Stimulated activated CD4-positive, alpha-beta T cell treated with anti-CD3 and anti-CD28 coated beads, Interleukin-2, amount 100 ng/mL, for 24 hours (primary cell): ENCODE results near the gene RFT1.

Experiments
- DNase-seq, 2 donors: peaks; one replicate each; pipeline ENCODE4 v3.0.0-alpha.2; 2020

RFT1 gene, protein sequence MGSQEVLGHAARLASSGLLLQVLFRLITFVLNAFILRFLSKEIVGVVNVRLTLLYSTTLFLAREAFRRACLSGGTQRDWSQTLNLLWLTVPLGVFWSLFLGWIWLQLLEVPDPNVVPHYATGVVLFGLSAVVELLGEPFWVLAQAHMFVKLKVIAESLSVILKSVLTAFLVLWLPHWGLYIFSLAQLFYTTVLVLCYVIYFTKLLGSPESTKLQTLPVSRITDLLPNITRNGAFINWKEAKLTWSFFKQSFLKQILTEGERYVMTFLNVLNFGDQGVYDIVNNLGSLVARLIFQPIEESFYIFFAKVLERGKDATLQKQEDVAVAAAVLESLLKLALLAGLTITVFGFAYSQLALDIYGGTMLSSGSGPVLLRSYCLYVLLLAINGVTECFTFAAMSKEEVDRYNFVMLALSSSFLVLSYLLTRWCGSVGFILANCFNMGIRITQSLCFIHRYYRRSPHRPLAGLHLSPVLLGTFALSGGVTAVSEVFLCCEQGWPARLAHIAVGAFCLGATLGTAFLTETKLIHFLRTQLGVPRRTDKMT

DNA sequence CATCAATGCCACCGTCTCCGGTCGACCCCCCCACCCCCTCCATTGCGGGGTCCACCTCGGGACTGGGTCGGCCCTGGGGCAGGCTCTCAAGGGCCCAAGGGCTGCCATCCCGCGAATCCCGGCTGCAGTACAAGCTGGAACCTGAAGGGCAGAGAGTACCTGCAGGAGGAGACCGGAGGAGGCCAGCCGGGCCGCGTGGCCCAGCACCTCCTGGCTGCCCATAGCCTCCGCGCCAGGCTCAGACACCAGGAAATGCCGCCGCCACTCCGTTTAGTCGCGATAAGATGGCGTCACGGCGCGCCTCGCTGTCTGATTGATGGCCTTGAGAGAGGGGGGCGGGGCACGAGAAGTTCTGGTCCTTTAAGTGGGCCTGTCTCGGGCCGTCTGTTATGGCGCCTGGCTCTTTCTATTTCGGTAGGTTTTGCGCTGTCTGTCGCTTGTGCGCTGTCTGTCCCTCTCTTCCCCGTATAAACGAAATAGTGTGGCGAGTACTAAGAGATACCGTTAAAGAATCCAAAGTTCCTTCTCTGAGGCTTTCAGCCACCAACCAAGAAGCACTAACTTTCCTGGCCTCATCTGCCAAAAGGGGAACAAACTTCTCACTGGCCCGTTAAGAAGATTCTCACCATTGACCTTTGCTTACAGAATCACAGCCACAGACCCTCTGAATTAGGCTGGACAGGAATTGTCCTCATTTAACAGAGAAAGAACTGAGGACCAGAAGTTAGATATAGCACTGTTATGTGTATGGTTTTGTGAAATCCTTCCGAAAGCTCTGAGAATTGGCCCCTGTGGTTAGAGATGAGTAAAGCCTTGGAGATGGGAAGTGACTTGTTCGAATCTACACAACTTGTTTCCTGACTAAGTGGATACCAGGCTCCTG lies at the start of gene RFT1:
Gene RFT1 (minus strand): TSS at position 257 of the 883 bp plus-strand sequence. CDS start 35 bp downstream, at position 222.
- DNase-seq: peak; percentile 98 to 99

DNA sequence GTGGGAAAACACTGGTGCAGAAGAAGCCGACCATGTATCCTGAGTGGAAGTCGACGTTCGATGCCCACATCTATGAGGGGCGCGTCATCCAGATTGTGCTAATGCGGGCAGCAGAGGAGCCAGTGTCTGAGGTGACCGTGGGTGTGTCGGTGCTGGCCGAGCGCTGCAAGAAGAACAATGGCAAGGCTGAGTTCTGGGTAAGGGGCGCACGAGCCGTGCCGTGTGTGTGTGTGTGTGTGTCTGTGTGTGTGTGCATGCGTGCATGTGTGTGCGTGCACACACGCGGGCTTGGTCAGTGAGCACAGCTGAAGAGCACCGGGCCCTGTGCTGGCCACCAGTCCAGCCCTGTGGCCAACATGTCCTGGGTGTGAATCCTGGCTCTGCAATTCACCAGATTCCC lies 49.3 kb upstream of the RFT1 start:
- DNase-seq: no peak

DNA sequence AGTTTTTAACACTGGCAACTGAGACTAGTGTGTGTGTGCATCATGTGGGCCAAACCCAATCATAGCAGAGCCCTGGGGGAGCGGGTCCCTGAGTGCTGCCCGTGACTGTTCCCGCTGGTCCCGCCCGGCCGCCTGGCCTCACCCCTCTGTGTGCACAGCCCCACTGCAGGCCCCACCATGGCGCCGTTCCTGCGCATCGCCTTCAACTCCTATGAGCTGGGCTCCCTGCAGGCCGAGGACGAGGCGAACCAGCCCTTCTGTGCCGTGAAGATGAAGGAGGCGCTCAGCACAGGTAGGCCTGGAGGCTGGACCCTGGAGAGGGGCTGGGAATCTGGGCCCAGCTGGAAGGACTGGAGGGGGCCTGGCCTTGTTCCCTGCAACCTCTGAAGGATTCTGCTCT lies 48.0 kb upstream of the RFT1 start:
- no peak for DNase-seq

DNA sequence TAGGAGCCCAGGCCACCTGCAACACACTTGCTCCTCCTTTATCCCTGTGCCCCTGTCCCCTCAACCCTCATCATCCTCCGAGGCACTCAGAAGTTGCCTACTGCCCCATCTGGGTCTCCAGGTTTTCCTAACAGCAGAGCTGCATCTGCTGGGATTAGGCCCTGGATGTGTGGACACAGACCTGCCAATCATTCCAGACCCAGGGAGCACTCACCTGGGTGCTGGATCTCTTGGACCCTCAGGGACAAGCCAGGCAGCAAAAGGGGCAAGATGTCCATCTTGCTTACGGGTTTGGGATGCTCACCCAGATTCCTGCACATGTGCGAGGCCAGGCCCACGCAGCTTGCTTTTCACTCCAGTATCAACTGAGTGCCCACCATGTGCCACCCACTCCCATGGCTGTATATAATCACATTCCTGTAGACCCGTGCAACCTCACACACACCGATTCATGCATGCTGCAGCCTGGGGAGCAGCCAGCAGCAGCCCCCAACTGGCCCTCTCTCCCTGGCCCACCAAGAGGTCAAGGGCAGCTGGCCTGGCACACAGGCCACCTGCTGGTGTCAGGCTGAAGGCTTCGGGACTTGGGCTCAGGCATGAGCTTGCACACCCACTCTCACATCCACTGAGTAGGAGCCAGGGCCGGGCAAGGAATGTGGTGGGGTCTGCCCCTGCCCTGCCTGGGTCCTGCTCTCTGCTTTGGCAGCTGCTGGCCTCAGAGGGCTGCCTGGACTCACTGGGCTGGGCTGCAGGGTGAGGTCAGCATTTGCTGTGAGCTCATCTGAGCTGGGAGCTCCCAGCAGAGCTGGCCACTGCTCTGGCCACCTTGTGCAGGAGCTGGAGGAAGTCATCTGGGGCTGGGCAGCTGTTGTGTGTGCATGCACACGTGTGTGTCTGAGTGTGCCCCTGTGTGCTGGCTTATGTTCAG lies 45.6 kb upstream of the RFT1 start:
- DNase-seq: no peak

DNA sequence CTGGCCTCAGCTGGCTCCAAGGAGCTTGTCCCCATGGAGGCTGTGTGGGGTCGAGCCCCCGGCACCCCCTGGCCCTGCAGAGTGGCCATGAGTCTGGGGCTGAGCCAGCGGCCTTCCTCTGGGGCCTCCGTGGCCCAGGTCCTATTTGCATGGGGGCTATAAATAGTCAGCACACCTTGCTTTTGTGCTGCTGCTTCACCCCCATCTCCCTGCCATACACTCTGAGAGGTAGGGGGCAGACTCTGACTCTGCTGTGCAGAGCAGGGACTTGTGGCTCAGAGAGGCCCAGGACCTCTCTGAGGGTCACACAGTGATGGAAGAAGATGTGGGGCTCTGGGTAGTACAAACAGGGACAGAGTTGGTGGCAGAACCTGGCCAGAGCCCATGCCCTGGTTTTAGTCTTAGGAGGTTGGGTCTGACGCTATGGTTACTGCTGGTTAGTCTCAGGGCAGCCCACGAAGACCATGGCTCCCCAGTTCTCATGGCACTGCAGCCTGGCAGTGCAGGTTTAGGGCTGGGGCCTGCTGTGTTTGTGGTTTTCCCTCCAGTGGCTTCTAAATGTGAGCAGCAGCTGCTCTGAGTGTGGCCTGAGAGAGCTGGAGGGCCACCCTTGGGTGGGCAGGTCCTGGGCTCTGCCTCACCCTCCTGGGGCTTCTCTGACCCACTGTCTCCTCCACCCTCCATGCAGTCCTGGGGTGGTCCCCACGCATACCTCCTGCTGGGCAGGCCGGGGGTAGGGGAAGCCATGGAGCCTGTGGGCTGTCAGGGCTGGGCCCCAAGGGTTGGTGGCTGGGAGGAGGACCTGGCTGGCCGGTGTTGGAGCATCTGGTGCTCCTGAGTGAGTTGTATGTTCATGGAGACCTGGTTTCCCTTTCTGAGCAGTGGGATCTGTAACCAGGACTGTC lies 44.4 kb upstream of the RFT1 start:
- no peak for DNase-seq

DNA sequence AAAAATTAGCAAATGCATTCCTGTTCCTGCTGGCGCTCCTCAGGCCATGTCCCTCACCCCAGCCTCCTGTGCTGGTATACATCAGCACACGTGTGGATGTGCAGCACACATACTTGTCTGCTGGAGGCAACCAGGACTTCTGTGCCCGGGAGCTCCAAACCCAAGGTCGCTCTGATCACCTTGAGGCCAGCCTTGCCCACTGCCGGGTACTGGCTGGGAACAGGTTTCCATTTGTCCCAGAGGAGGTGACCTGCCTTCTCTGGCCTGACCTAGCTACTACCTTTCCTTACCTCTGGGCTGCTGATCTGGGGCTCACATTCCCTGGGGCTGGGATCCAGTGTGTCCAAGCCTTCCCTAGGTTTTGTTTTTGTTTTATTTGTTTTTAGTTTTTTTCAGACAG lies 42.9 kb upstream of the RFT1 start:
- DNase-seq: no peak

DNA sequence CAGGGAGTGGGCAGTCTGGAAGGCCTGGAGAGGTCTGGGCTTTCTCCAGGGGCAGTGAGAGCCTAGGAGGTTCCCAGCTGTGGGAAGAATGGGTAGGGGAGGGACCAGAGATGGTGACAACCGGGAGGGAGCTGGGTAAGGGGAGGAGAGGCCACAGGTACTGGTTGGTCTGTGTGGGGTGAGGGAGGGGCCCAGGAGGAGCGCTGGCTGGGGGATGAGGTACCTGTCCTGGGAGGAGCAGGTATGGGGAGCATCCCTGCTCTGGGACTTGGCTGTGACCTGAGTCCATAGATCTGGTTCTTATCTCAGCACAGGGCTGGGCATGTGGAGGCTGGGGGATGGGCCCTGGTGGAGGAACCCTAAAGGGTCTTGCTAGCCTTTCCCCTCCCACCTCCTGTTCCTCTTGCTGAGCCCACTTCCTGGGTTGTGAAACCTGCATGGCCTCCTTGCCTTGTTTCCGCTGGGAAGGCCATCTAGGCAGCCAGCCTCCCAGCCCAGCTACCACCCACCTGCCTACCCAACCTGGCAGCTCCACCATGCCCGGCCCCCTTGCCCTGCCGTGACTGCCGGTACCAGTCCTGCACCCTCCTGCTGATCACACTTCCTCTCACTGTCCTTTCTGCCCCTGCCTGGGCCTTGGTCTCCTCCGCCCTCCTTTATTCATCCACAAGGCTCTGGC lies 41.7 kb upstream of the RFT1 start:
- no peak for DNase-seq

DNA sequence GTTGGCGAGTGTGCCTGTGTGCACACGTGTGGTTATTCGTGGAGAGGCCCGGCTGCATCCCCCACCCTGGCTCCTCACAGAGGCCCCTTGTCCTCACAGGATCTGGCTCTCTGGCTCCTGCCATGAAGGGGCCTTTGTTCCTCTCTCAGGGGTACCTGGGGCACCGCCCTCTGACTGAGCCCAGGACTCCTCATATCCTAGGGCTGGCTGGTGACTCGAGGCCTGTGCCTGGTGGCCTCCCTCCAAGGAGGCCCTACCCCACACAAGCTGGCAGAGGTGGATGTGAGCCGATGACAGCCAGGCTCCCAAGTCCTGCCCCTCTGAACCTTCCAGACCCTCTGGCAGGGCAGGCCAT lies 40.8 kb upstream of the RFT1 start:
- no peak for DNase-seq

DNA sequence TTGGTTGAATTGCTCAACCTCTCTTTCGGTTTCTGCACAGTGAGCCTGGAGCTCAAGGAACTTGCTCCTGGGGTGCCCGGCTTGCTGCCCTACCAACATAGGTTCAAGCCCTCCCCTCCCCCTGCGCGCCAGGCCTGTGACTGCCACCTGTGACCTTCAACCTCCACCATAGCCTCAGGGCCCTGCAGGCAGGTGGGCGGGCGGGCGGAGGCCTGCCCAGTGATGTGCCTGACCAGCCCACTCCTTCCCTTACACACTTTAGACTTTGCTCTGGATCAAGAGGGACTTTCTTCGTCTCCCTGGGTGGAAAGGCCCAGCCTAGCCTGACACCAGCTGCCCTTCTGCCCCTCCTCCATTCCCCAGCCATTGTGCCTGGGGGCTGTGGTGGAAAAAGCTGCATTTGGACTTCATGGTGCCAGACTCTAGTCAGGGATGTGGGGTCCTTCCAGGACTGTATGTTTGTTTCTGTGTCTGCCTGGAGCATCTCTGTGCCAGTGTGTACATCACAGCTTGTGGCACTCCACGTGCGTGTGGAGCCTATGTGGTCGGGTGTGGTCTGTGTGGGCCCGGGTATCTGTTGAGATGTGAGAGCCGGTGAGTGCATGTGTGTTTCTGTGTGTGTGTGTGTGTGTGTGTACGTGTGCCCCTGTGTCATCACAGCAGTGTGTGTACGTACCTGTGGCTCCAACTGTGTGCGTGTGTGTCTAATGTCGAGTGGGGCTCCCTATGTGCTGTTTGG lies 40.3 kb upstream of the RFT1 start:
- peak in 1 of 2 donors; percentile 22 for DNase-seq

DNA sequence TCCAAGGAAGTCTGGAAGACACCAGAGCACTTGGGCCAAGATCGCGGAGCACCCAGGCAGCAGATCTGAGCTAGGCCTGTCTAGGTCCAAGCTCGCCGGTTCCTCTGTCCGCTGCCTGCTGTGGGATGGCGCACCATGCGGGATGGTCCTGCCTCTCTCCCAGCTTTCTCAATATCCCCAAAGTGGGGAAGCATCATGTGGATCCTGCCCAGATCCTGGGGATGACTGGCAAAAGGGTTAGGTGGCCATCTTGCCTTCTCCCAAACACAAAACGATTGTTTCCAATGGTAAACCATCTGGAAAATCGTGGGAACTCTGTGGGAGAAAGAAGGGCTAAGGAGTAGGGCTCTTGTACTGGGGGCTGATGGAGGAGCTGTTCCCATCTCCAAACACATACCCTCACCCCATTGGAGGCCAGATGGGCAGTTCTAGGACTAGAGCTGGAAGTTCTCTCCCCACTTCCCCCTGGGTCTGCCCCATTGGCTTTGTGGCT lies 39.6 kb upstream of the RFT1 start:
- DNase-seq: no peak

DNA sequence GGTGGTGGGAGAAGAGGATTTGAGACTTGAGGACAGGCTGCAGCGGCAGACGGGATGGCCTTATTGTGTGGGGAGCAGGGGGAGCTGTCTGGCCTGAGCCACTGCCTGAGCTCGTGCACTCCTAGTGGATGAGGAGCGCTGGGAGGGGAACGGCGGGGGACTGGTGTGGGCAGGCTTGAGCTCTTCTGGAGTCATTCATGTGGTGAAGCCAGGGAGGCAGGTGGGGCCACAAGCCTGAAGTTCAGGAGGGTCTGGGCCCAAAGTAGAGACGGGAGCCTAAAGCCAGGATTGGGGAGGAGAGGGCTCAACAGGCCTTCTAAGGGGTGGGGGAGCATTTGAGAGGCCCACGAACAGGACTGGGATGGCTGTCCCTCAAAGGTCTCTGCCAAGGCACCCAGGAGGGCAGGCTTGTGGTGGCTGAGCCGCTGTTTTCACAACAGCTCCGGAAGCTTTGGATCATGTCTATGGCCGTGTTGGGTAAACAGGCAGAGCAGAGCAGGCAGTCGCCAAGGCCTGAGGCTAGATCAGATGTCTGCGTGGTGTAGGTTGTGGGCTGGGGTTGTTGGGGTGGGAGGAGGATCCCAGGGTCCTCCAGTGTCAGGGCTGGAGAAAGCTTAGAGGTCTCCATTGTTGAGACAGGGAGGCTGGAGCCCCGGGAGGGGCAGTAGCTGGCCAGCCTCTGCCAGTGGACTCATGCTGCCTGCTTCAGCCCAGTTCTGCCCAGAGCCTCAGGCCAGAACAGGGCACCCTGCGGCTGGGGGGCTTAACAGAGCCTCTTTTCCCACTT lies 39.0 kb upstream of the RFT1 start:
- no peak for DNase-seq

DNA sequence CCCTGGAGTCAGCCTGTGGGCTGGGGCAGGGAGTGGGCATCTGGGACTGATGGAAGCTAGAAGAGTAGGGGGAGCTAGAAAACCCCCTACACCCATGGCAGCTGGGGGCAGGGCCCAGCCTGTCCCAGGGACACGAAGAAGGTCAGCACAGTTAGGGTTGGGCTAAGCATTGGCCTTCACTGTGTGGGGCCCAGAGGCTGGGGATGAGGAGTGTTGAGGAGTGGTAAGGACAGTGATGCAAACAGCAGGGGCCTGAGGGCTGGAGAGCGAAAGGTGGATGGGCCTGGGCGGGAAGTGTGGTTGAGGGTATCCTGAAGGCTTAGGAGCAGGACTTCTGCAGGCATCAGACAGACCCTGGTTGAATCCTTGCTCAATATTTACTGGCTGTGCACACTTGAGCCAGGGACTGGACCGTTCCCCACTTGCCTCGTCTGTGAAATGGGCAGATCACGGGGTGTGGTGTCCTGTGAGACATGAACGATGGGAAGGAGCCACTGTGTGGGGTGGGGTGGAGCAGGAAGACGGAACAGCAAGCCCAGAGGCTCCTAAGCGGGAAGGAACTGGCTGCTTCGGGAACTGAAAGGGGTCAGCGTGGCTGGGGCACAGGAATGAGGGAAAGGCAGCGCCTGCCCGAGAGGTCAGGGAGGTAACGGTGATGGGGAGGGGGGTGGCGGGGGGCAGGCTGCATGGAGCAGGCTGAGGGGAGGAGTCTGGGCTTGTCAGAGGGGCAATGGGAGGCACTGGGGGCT lies 38.1 kb upstream of the RFT1 start:
- no peak for DNase-seq

DNA sequence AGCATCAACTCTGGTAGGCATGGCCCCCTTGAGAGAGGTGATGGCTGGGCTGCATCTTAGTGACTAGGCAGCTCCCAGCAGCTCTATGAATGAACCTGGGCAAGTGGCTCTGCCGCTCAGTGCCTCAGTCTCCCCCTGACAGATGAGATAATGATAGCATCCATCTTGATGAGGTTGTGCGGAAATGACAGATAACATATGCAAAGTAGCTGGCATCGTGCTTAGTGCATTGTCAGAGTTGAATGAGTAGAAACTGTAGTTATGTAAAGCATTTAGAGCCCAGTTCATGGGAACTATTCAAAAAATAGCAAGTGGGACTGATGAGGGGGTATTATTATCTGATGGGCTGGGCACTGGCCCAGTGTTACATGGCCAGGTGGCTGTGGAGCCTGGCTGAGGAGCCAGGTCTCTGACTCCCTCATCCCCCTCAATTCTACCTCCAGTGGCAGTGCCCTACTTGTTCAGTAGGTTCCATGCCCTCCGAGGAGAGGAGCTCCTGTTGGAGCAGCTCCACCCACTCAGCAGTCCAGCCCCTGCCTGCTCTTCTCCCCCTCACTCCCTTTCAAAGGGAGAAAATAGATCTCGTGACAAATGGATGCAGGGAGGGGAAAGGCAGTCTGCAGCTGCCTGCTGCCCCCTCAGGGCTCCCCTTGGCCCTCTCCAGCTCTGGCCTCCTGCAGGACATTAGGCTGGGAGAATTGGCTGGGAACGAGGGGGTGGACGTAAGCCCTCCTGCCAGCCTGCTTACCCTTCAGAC lies 37.4 kb upstream of the RFT1 start:
- no peak for DNase-seq

DNA sequence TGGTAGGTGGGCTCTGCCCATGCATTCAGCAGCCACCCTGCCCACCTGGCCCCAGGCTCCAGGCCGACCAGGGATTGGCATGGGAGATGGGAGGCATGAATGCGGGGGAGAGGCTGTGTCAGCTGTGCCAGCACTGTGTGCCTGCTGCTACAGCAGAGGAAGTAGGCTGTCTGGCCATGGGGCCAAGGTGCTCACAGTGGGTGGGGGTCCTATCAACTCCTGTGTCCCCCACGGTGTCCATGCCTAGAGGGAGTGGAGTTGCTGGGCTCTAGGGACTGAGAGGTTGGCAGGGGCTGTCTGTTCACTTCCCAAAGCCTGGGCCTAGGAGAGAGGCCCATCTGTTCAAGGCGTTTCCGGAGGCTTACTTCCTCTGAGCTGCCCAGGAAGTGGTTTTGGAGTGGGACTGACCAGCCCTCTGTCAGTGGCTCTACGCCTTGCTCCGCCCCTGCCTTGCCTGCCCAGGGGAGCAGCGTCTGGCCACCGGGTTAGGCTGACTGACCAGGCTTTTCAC lies 36.6 kb upstream of the RFT1 start:
- DNase-seq: no peak

DNA sequence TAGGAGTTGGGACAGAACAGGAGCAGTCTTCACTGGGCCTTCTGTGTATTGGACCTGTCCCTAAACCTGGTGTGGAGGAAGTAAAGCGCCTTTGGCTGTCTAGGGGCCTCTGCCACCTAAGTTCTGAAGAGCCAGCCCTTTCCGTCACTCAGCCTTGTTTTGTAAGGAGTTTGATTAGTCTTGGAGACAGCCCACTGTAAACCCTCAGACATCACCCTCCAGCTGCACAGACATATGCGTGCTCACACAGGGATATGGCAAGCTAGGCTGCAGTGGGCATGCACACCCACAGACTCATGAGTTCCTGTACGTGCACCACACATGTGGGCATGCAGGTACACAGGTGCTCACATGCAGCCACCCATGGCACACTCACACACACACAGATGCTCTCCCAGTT lies 36.0 kb upstream of the RFT1 start:
- no peak for DNase-seq

DNA sequence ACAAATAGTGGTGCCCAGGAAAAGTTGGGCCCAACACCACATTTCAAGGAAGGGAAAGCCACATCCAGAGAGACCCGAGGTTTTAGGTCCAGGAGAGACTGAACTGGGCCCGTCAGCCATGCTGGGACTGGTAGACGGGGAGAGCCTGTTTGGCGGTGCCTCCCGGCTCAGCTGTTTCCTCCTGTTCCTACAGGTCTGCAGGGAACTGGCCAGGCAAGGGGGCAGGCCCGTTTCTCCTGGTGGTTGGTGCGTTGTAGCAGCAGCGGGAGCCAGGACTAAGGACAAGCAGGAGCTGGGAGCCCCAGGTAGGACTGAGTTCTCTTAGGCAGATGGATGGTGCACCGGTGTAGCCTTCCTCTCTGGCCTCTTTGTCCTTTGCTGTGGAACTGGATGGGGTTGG lies 34.7 kb upstream of the RFT1 start:
- DNase-seq: no peak
